Gastrocnemius medialis (tissue), 4 donors: ENCODE measurements around the gene WDR41. TPM values are rescaled to one million over a fixed set of nuclear protein-coding genes. Genes with fewer than 3 reads are reported as not detected.

ENCODE experiments used
- ATAC-seq, 2 donors: fragments of 150-250 bp; one replicate each; pipeline ENCODE4 v1.9.1; 2016
- DNase-seq, 2 donors: peaks; one replicate each; pipeline ENCODE4 v3.0.0-alpha.2; 2019
- H3K27ac ChIP-seq, 4 donors: fragments of 200-600 bp; sonication (generic); 1 replicate in 1 of 4; 2 replicates in 3 of 4; pipeline ENCODE4 v1.5.1; 2016 to 2018; ENCODE audit warnings: mild to moderate bottlenecking in 2 of 4, moderate library complexity in 1 of 4
- H3K27me3 ChIP-seq, 3 donors: fragments of 200-600 bp; sonication (generic) in 2 of 3; 1 replicate in 1 of 3; 2 replicates in 2 of 3; pipeline versions ENCODE4 v1.5.1 to v1.6.0; 2016 to 2019; ENCODE audit warnings: mild to moderate bottlenecking in 1 of 3, moderate library complexity in 1 of 3
- H3K36me3 ChIP-seq, 2 donors: fragments of 200-600 bp; sonication (generic) in 1 of 2; one replicate each; pipeline ENCODE4 v1.5.1; 2017 to 2018
- H3K4me1 ChIP-seq, 2 donors: fragments of 200-600 bp; sonication (generic) in 1 of 2; one replicate each; pipeline ENCODE4 v1.5.1; 2016 to 2017; ENCODE audit warnings: mild to moderate bottlenecking in 2 of 2
- H3K4me3 ChIP-seq, 4 donors: fragments of 200-600 bp; sonication (generic) in 3 of 4; 1 replicate in 1 of 4; 2 replicates in 3 of 4; pipeline ENCODE4 v1.5.1; 2016 to 2019; ENCODE audit warnings: mild to moderate bottlenecking in 2 of 4
- H3K9me3 ChIP-seq, 3 donors: fragments of 200-600 bp; sonication (generic) in 2 of 3; 1 replicate in 1 of 3; 2 replicates in 2 of 3; pipeline ENCODE4 v1.5.1; 2016 to 2019
- POLR2A ChIP-seq, 2 donors: fragments of 450-650 bp; IDR thresholded peaks; one replicate each; pipeline ENCODE4 v1.6.1; 2017; ENCODE audit warnings: antibody characterized with exemption in 2 of 2, mild to moderate bottlenecking in 2 of 2, moderate library complexity in 2 of 2
- in situ Hi-C, 4 donors: fragments of 200-750 bp; cut with MboI; loops; one replicate each; pipeline versions ENCODE4 v1.15.0 to v1.8.0; 2017; ENCODE audit warnings: low sequenced_read_pairs in 4 of 4
- intact Hi-C: fragments of 100-400 bp; cut with DNase I; formaldehyde crosslinking; loops from one replicate; pipeline ENCODE4 v1.15.1; 2023; ENCODE audit warnings: low total_unique reads
- total RNA-seq, 4 donors: library from RNA; depleted of rRNA; stranded (reverse); fragments of >200 nt; gene quantifications; one replicate each; pipeline versions ENCODE4 v1.1.0 to v1.2.3, GENCODE V29; 2016
- TF ChIP-seq, protein P1 (sequence below), 5 experiments: fragments of 450-650 bp in 3 of 5; fragments of 200-600 bp in 2 of 5; sonication (generic) in 2 of 5; IDR thresholded peaks in 4 of 5; conservative IDR thresholded peaks in 1 of 5; 1 replicate in 4 of 5; 2 replicates in 1 of 5; pipeline ENCODE4 v1.5.1; 2016 to 2019; ENCODE audit warnings: antibody characterized with exemption in 5 of 5, mild to moderate bottlenecking in 3 of 5, moderate library complexity in 3 of 5

The WDR41 gene
- total RNA-seq, 4 donors from 2014 or later = 16.3 to 30.6 (median 19.2) TPM

DNA sequence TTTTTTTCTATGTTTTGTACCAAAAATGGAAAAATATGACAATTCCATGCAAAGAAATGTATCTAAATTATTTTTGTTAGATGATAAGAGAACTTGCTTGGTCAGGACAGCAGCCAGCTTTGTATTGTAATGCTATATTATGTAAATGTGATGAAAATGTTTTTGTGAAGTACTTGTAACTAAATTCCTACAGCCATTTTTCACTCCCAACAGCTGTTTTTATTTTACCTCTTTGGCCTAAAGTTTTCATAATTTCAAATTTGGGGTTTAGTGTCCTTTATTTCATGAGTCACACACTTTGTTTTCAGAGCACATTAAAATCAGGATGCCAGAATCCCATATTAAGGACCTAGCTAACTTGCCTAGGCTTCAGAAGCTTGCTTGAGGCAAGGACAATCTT lies 64.1 kb downstream of the WDR41 start:
- Histone ChIP-seq H3K9me3 (no peaks in the 10 kb centered on the region), H3K36me3 (peaks cover 0 to 44% of the 10 kb centered on the region in 2 donors), H3K27ac (no peak overlapping the region), H3K4me1 (no peaks in the 10 kb centered on the region), H3K27me3 (no peaks in the 10 kb centered on the region), H3K4me3 (no peak overlapping the region)
- intact Hi-C loops (no loop called here), in situ Hi-C loops (no loop called here)
- ATAC-seq = no peak
- DNase-seq = no peak
- no peak for TF ChIP-seq POLR2A (IDR thresholded peaks at IDR 0.05)
- TF ChIP-seq, protein P1, sequence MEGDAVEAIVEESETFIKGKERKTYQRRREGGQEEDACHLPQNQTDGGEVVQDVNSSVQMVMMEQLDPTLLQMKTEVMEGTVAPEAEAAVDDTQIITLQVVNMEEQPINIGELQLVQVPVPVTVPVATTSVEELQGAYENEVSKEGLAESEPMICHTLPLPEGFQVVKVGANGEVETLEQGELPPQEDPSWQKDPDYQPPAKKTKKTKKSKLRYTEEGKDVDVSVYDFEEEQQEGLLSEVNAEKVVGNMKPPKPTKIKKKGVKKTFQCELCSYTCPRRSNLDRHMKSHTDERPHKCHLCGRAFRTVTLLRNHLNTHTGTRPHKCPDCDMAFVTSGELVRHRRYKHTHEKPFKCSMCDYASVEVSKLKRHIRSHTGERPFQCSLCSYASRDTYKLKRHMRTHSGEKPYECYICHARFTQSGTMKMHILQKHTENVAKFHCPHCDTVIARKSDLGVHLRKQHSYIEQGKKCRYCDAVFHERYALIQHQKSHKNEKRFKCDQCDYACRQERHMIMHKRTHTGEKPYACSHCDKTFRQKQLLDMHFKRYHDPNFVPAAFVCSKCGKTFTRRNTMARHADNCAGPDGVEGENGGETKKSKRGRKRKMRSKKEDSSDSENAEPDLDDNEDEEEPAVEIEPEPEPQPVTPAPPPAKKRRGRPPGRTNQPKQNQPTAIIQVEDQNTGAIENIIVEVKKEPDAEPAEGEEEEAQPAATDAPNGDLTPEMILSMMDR (IDR thresholded peaks at IDR 0.05 in 4 of 5, conservative IDR thresholded peaks at IDR 0.05 in 1 of 5) = no peak

DNA sequence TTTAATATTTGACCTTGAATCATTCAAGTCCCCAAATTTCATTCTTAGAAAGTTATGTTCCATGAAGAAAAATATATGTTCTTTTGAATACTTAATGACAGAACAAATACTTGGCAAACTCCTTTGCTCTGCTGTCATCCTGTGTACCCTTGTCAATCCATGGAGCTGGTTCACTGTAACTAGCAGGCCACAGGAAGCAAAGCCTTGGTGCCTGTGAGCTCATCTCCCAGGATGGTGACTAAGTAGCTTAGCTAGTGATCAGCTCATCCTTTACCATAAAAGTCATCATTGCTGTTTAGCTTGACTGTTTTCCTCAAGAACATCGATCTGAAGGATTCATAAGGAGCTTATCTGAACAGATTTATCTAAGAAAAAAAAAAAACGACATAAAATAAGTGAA lies 65.4 kb downstream of the WDR41 start:
- peaks cover 0 to 31% of the 10 kb centered on the region in 2 donors for H3K36me3 ChIP-seq
- no peaks in the 10 kb centered on the region for H3K9me3 ChIP-seq
- ATAC-seq (no peak), DNase-seq (no peak)
- in situ Hi-C loops (no loop called here), intact Hi-C loops (no loop called here)
- no peak overlapping the region for H3K27ac ChIP-seq
- no peak for TF ChIP-seq POLR2A (IDR thresholded peaks at IDR 0.05)
- TF ChIP-seq, protein P1 (IDR thresholded peaks at IDR 0.05 in 4 of 5, conservative IDR thresholded peaks at IDR 0.05 in 1 of 5) = no peak
- no peaks in the 10 kb centered on the region for H3K4me1 ChIP-seq
- no peak overlapping the region for H3K4me3 ChIP-seq
- no peaks in the 10 kb centered on the region for H3K27me3 ChIP-seq

DNA sequence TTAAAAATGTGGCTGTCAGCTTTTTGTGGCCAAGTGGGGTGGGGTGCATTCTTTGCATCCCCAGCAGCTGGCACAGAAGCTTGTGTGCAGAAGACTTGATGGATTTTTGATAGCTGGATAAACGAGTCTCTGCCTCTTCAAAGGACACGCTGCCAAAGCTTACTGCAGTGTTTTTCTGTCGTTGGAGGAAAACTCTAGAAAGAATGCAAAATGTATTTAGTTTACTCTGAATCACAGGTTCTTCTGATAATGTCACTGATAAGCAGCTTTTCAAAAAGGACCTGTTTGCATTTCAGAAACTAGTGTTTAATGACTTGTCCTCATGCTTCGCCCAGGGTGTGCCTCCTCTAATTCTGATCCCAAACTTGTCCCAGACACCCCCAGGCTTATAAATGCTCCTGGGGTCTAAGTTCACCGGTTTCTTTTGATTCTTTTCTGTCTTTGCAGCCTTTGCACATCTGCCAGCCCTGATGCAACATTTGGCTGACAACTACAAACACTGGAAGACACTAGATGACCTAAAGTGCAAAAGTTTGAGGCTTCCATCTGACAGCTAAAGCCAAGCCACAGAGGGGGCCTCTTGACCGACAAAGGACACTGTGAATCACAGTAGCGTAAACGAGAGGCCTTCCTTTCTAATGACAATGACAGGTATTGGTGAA lies 66.0 kb downstream of the WDR41 start:
- intact Hi-C loops (no loop called here), in situ Hi-C loops (no loop called here)
- H3K9me3 ChIP-seq = no peaks in the 10 kb centered on the region
- peak in 1 of 2 donors; percentile 19 for ATAC-seq
- TF ChIP-seq, protein P1 (IDR thresholded peaks at IDR 0.05 in 4 of 5, conservative IDR thresholded peaks at IDR 0.05 in 1 of 5) = no peak
- no peak for TF ChIP-seq POLR2A (IDR thresholded peaks at IDR 0.05)
- no peak overlapping the region for H3K27ac ChIP-seq
- H3K4me3 ChIP-seq = no peak overlapping the region
- no peaks in the 10 kb centered on the region for H3K4me1 ChIP-seq
- DNase-seq = no peak
- H3K36me3 ChIP-seq = peaks cover 0 to 25% of the 10 kb centered on the region in 2 donors
- H3K27me3 ChIP-seq = no peaks in the 10 kb centered on the region

DNA sequence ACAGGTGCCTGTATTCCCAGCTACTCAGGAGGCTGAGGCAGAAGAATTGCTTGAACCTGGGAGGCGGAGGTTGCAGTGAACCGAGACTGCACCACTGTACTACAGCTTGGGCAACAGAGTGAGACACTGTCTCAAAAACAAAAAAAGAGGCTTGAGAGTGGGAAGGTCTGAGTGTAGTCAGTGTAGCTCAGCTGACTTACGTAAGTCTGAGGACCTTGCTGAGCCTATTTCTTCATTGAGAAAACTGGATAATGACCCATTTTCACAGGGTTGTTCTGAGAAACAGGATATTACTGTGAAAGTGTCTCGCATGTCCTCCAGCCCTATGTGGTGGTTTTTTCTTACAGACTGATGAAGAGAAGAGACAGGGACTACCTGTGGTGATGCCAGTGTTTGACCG lies 66.7 kb downstream of the WDR41 start:
- Histone ChIP-seq H3K4me3 (no peak overlapping the region), H3K27me3 (no peaks in the 10 kb centered on the region), H3K36me3 (peaks cover 0 to 18% of the 10 kb centered on the region in 2 donors), H3K4me1 (no peaks in the 10 kb centered on the region), H3K27ac (no peak overlapping the region), H3K9me3 (no peaks in the 10 kb centered on the region)
- in situ Hi-C loops = no loop called here
- intact Hi-C loops = no loop called here
- ATAC-seq (no peak), DNase-seq (no peak)
- TF ChIP-seq POLR2A (IDR thresholded peaks at IDR 0.05) = no peak
- TF ChIP-seq, protein P1 (IDR thresholded peaks at IDR 0.05 in 4 of 5, conservative IDR thresholded peaks at IDR 0.05 in 1 of 5) = no peak

DNA sequence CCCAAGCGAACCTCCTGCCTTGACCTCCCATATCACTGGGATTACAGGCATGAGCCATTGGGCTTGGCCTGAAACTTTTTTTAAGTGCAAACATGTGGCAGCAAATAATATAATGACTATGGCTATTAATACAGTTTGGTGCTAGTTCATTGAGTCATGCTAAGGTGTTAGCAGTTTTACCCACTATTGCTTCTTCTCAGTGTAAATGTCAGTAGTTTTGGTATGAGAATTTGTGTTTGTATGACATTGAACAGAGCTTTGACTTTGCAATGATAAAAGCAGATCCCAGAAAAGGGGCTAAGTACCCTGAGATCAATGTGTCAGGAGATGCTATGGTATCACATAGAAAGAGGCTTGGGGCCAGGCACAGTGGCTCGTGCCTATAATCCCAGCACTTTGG lies 67.2 kb downstream of the WDR41 start:
- no peak overlapping the region for H3K4me3 ChIP-seq
- peaks cover 0 to 13% of the 10 kb centered on the region in 2 donors for H3K36me3 ChIP-seq
- intact Hi-C loops (no loop called here), in situ Hi-C loops (no loop called here)
- no peak for DNase-seq
- no peaks in the 10 kb centered on the region for H3K27me3 ChIP-seq
- no peaks in the 10 kb centered on the region for H3K4me1 ChIP-seq
- no peaks in the 10 kb centered on the region for H3K9me3 ChIP-seq
- H3K27ac ChIP-seq = no peak overlapping the region
- TF ChIP-seq, protein P1 (IDR thresholded peaks at IDR 0.05 in 4 of 5, conservative IDR thresholded peaks at IDR 0.05 in 1 of 5) = no peak
- no peak for TF ChIP-seq POLR2A (IDR thresholded peaks at IDR 0.05)
- no peak for ATAC-seq
